ENCODE measurements around the gene EIF3L. TPM values are rescaled to one million over a fixed set of nuclear protein-coding genes. Genes with fewer than 3 reads are reported as not detected.
A peak's percentile ranks its signal among the peaks of the same experiment; 100 is the strongest.
"Not testable (repeated sequence)": the region's sequence is repeated elsewhere in the genome, so short reads cannot be mapped to it uniquely, and the experiment has no call there.

The EIF3L gene
- total RNA-seq = 100 to 1,000 TPM; 224 to 226 TPM

DNA sequence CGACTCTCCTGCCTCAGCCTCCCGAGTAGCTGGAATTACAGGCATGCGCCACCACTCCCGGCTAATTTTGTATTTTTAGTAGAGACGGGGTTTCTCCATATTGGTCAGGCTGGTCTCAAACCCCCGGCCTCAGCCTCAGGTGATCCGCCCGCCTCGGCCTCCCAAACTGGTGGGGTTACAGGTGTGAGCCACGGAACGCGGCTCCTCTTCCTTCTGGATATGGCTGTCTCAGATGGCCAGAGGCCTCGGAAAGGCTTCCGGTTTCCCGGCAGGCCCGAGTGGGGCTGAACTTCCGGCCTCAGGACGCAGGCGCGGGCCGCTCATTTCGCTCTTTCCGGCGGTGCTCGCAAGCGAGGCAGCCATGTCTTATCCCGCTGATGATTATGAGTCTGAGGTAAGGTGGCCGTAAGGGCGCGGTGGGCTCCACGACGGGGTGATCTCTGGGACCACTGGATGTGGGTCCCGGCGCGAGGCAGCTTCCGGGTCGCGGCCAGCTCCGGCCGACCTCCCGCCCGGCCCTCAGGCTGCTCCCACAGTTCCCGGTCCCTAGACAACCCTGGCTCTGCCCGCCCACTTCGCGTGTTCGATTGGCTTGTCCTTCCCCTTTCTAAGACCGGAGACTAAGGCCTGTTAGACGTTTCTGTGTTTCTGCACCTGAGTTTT lies at the start of gene EIF3L:
TSS of gene EIF3L (plus strand) at position 331 of the 663 bp plus-strand sequence. CDS start at position 362, 31 bp downstream.
- Histone ChIP-seq H3K4me1 (ENCODE audit: control insufficient read depth in 1 of 2, low read depth in 2 of 2) (peaks cover 12 to 26% of the 10 kb centered on the region in 2 donors), H3K9me3 (no peaks in the 10 kb centered on the region), H3K4me3 (peak within 1 kb of the TSS; percentile 82), H3K27me3 (replicated peaks; ENCODE audit: insufficient read depth) (no peaks in the 10 kb centered on the region), H3K36me3 (peaks cover 13% of the 10 kb centered on the region), H3K27ac (peak within 1 kb of the TSS; percentile 80 to 88)
- DNase-seq (ENCODE audit: low spot score) (peak; percentile 29), ATAC-seq (ENCODE audit: insufficient number of reproducible peaks, low FRiP score, low read depth) (no peak)
- TF ChIP-seq, protein P1, sequence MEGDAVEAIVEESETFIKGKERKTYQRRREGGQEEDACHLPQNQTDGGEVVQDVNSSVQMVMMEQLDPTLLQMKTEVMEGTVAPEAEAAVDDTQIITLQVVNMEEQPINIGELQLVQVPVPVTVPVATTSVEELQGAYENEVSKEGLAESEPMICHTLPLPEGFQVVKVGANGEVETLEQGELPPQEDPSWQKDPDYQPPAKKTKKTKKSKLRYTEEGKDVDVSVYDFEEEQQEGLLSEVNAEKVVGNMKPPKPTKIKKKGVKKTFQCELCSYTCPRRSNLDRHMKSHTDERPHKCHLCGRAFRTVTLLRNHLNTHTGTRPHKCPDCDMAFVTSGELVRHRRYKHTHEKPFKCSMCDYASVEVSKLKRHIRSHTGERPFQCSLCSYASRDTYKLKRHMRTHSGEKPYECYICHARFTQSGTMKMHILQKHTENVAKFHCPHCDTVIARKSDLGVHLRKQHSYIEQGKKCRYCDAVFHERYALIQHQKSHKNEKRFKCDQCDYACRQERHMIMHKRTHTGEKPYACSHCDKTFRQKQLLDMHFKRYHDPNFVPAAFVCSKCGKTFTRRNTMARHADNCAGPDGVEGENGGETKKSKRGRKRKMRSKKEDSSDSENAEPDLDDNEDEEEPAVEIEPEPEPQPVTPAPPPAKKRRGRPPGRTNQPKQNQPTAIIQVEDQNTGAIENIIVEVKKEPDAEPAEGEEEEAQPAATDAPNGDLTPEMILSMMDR (IDR thresholded peaks at IDR 0.05) = no peak

DNA sequence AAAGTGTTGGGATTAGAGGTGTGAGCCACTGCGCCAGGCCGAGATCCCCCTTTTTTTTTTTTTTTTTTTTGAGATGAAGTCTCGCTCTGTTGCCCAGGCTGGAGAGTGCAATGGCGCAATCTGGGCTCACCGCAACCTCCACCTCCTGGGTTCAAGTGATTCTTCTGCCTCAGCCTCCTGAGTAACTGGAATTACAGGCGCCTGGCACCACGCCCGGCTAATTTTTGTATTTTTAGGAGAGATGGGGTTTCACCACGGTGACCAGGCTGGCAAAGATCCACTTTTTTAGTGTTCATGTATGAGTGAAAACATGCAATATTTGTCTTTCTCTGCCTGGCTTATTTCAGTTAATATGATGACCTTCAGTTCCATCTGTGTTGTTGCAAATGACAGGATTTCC lies 49.2 kb upstream of the EIF3L start:
- not testable (repeated sequence) for H3K4me3 ChIP-seq; H3K9me3 ChIP-seq; DNase-seq (ENCODE audit: low spot score); H3K27ac ChIP-seq; H3K27me3 ChIP-seq (replicated peaks; ENCODE audit: insufficient read depth); ATAC-seq (ENCODE audit: insufficient number of reproducible peaks, low FRiP score, low read depth); H3K36me3 ChIP-seq
- H3K4me1 ChIP-seq (ENCODE audit: control insufficient read depth in 1 of 2, low read depth in 2 of 2) = peaks cover 9 to 23% of the 10 kb centered on the region in 2 donors

DNA sequence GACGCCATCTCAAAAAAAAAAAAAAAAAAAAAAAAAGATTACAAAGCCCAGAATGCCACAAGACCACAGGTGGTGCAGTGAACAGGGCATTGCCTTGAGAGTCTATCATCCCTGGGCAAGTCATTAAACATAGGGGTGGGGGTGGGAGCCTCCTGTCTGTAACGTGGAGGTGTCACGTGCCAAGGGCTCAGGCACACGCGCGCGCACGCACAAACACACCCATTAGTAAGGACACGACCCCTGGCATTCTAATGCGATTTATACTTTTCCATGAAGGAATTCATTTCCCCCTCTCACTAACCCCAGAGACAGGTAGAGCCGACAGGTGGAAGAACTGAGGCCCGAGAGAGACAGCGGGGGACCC lies 47.3 kb upstream of the EIF3L start:
- H3K4me1 ChIP-seq (ENCODE audit: control insufficient read depth in 1 of 2, low read depth in 2 of 2) = peaks cover 9 to 39% of the 10 kb centered on the region in 2 donors
- DNase-seq (ENCODE audit: low spot score) (no peak), ATAC-seq (ENCODE audit: insufficient number of reproducible peaks, low FRiP score, low read depth) (no peak)
- H3K36me3 ChIP-seq = no peaks in the 10 kb centered on the region
- no peaks in the 10 kb centered on the region for H3K27me3 ChIP-seq (replicated peaks; ENCODE audit: insufficient read depth)
- H3K4me3 ChIP-seq = peak overlapping the region; percentile 82
- no peaks in the 10 kb centered on the region for H3K9me3 ChIP-seq
- no peak overlapping the region for H3K27ac ChIP-seq
- TF ChIP-seq, protein P1 (IDR thresholded peaks at IDR 0.05) = no peak

DNA sequence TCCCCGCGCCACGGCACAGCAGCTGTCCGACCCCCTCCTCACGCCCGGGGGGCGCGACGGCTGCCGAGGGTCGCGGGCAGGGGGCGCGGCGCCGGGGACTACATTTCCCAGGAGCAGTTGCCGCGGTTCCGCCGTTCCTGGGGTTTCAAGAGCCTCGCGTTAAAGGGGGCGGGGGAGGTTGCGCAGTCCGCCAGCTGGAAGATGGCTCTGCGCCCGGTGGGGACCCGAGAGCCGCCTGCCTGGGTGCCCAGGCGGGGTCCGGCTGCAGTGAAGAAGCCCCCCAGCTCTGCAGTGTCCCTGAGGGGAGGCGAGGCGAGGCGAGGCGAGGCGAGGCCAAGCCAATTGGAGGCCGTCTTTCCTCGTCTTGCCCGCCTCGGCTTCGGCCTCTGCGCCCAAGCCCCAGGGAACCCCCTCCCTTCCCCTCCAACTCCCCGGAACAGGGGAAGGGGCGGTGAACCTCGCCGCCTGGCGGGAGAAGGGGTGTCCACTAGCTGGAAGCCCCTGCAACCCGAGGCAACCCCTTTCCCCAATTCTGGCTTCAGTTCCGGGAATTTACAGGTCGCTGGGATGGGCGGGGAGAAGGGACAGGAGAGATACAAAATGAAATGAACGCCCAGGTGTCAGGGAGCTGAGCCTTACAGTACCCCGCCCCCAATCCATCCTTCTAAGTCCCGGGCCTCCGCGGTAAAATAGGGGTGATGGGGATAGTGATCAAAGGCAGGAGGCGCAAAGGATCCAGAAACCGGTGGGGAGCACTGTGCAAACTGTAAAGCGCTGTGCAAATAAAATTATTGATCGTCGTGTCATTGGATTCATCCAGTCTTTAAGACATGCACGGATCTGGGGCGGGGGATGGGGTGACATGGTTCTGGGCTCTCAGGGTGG lies 46.7 kb upstream of the EIF3L start:
- DNase-seq (ENCODE audit: low spot score) (no peak), ATAC-seq (ENCODE audit: insufficient number of reproducible peaks, low FRiP score, low read depth) (no peak)
- Histone ChIP-seq H3K9me3 (no peaks in the 10 kb centered on the region), H3K36me3 (no peaks in the 10 kb centered on the region), H3K27ac (no peak overlapping the region), H3K4me3 (peak overlapping the region; percentile 82), H3K4me1 (ENCODE audit: control insufficient read depth in 1 of 2, low read depth in 2 of 2) (peaks cover 9 to 44% of the 10 kb centered on the region in 2 donors), H3K27me3 (replicated peaks; ENCODE audit: insufficient read depth) (no peaks in the 10 kb centered on the region)
- TF ChIP-seq, protein P1 (IDR thresholded peaks at IDR 0.05) = no peak

DNA sequence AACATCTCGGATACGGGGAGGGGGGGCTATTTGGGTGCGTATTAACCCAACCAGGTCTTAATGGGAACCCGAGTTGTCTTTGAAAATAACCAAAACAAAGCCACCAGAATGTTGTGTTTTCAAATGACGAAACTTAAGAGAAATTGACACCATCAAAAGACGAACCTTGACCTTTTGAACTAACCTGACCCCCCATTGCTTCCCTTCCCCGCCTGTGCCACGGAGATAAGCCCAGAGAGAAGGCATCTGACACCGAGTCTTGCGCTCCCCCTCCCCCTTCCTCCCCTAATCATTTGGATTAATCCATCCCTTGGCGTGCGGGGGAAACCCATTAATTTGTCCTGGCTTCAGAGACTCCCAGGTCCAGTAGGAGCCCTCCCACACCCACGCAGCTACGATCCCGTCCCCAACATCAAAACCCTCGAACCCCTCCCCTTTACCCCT lies 46.0 kb upstream of the EIF3L start:
- H3K27ac ChIP-seq = no peak overlapping the region
- no peaks in the 10 kb centered on the region for H3K27me3 ChIP-seq (replicated peaks; ENCODE audit: insufficient read depth)
- H3K4me3 ChIP-seq = peak overlapping the region; percentile 82
- no peaks in the 10 kb centered on the region for H3K36me3 ChIP-seq
- DNase-seq (ENCODE audit: low spot score) (no peak), ATAC-seq (ENCODE audit: insufficient number of reproducible peaks, low FRiP score, low read depth) (no peak)
- no peaks in the 10 kb centered on the region for H3K9me3 ChIP-seq
- H3K4me1 ChIP-seq (ENCODE audit: control insufficient read depth in 1 of 2, low read depth in 2 of 2) = peaks cover 9 to 46% of the 10 kb centered on the region in 2 donors
- TF ChIP-seq, protein P1 (IDR thresholded peaks at IDR 0.05) = no peak
